Suprapubic skin (tissue), 3 donors: ENCODE data around the gene MAD1L1.

Experiments
- CTCF ChIP-seq, 2 donors: fragments of 200-600 bp in 1 of 2; fragments of 450-650 bp in 1 of 2; sonication (generic) in 1 of 2; IDR thresholded peaks; one replicate each; pipeline ENCODE4 v1.5.1; 2016 to 2019; ENCODE audit warnings: antibody characterized with exemption in 2 of 2, mild to moderate bottlenecking in 1 of 2, moderate library complexity in 1 of 2
- POLR2AphosphoS5 ChIP-seq, 3 donors: sonication (generic); formaldehyde crosslinking; IDR thresholded peaks; one replicate each; pipeline ENCODE4 v1.6.1; 2017; ENCODE audit warnings: antibody characterized with exemption in 3 of 3

GRCh38 chr7:2256306-2257045 lies 23.7 kb upstream of the MAD1L1 start:
- TF ChIP-seq POLR2AphosphoS5 (IDR thresholded peaks at IDR 0.05) = no peak
- TF ChIP-seq CTCF (IDR thresholded peaks at IDR 0.05) = no peak
